BJ (cell line): Measurements from ENCODE around the gene LRRC43. TPM values are rescaled to one million over a fixed set of nuclear protein-coding genes. Genes with fewer than 3 reads are reported as not detected.
"Not testable (repeated sequence)": the region's sequence is repeated elsewhere in the genome, so short reads cannot be mapped to it uniquely, and the experiment has no call there.

Experiments used
- CTCF ChIA-PET: fragments of 350-600 bp; formaldehyde crosslinking; extraction: SDS; loops from one replicate; lab custom pipeline; 2021; ENCODE audit warnings: antibody characterized with exemption, inconsistent platforms; lab: Yijun Ruan, JAX
- POLR2A ChIA-PET: fragments of 300-600 bp; sonication (Branson Sonifier 250); formaldehyde crosslinking; extraction: SDS; loops from one replicate; lab custom pipeline; 2021; ENCODE audit warnings: antibody characterized with exemption; lab: Charles Lee
- DNase-seq: peaks from one replicate; pipeline ENCODE4 v3.0.0-alpha.2; 2011; ENCODE audit warnings: low read depth
- H3K27me3 ChIP-seq: 2 replicates; pipeline ENCODE4 v1.6.0; 2011; ENCODE audit warnings: low read length; ENCODE audit not compliant: control insufficient read depth, insufficient read depth
- H3K36me3 ChIP-seq: 2 replicates; pipeline ENCODE4 v1.5.1; 2011; ENCODE audit warnings: low read length; ENCODE audit not compliant: control insufficient read depth, insufficient read depth
- H3K4me3 ChIP-seq: 2 replicates; pipeline ENCODE4 v1.5.1; 2011; ENCODE audit warnings: low read depth, mild to moderate bottlenecking, control low read depth, low read length
- polyA plus RNA-seq: library from polyadenylated mRNA; depleted of rRNA; stranded (reverse); fragments of >200 nt; gene quantifications from 2 replicates; pipeline ENCODE4 v1.2.3, GENCODE V29; 2011
- TF ChIP-seq, protein P1 (sequence below): IDR thresholded peaks from 2 replicates; pipeline ENCODE4 v1.5.1; 2011; ENCODE audit warnings: low read depth, mild to moderate bottlenecking, control low read depth, inconsistent platforms, low read length, moderate library complexity; ENCODE audit not compliant: insufficient read depth

LRRC43 gene
- polyA plus RNA-seq, 1 experiment: 1.6 TPM

DNA sequence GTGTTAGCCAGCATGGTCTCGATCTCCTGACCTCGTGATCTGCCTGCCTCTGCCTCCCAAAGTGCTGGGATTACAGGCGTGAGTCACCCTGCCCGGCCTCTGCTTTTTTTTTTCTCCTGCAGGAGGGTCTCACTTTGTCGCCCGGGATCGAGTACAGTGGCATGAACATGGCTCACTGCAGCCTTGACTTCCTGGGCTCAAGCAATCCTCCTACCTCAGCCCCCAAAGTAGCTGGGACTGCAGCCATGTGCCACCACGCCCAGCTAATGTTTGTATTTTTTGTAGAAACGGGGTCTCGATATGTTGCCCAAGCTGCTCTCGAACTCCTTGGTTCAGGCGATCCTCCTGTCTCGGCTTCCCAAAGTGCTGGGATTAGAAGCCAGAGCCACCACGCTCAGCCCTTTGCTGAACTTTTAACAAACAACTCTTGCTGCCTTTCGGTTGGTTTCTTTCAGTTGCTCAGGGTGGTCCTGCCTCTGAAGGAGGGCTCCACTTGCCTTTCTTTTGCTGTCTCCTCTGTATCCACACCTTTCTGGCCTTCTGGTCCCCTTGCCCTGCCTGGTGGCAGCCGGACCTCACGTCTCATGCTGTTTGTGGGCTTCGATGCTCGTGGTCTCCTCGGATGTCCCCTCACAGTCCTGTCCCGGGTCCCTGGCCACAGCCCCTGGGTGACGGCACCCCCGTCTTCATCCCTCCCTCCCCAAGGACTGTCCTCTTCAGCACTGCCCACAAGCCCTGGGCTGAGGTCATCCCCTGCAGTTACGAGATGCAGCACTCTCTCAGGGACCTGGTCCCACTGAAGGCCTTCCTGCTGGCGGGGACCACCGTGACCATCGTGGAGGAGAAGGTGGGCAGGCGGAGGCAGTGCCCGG, 16.8 kb downstream of the LRRC43 start:
- no peaks in the 10 kb centered on the region for H3K36me3 ChIP-seq
- peaks cover 6% of the 10 kb centered on the region for H3K27me3 ChIP-seq
- ChIA-PET CTCF (interaction anchor here (1.3 to 1.6 kb wide), 2 partner anchors 9 to 145 kb away, joined by 3 to 5 read pairs; no protein-coding TSS in a partner anchor), POLR2A (no interaction called here)
- no peak overlapping the region for H3K4me3 ChIP-seq
- TF ChIP-seq, protein P1, sequence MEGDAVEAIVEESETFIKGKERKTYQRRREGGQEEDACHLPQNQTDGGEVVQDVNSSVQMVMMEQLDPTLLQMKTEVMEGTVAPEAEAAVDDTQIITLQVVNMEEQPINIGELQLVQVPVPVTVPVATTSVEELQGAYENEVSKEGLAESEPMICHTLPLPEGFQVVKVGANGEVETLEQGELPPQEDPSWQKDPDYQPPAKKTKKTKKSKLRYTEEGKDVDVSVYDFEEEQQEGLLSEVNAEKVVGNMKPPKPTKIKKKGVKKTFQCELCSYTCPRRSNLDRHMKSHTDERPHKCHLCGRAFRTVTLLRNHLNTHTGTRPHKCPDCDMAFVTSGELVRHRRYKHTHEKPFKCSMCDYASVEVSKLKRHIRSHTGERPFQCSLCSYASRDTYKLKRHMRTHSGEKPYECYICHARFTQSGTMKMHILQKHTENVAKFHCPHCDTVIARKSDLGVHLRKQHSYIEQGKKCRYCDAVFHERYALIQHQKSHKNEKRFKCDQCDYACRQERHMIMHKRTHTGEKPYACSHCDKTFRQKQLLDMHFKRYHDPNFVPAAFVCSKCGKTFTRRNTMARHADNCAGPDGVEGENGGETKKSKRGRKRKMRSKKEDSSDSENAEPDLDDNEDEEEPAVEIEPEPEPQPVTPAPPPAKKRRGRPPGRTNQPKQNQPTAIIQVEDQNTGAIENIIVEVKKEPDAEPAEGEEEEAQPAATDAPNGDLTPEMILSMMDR: no peak
- no peak for DNase-seq

DNA sequence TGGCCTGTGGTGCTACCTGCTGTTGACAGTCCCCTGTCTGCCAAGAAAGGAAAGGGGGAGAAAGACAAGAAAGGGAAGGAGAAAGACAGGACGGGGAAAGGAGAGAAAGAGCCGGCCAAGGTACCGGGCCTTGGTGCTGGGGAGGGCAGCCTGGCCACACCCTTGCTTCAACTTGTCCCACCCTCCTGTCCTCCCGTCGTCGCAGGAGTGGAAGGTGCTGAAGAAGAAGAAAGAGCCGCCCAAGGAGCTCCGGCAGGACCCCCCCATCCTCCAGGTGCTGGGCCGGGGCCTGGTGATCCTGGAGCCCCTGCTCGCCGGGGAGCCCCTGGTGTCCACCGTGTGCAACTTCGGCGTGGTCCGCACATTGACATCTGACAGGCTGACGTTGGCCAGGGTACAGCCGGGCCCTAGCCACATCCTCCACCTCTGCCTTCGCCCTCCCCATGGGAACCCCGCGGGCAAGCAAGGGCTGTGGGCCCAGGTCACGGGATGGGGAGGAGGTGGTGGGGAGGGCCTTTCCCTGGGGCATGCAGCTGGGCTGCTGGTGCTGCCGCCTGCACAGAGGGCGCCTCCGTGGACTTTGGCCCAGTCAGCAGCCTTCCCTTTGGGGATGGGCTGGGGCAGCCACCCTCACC, 17.7 kb downstream of the LRRC43 start:
- POLR2A ChIA-PET: no interaction called here
- H3K27me3 ChIP-seq: peaks cover 10% of the 10 kb centered on the region
- TF ChIP-seq, protein P1: no peak
- CTCF ChIA-PET: interaction anchor here (1.2 to 1.7 kb wide), 3 partner anchors 8 to 406 kb away, joined by 3 to 9 read pairs (median 3); no protein-coding TSS in a partner anchor
- no peak overlapping the region for H3K4me3 ChIP-seq
- no peak for DNase-seq
- H3K36me3 ChIP-seq: no peaks in the 10 kb centered on the region

DNA sequence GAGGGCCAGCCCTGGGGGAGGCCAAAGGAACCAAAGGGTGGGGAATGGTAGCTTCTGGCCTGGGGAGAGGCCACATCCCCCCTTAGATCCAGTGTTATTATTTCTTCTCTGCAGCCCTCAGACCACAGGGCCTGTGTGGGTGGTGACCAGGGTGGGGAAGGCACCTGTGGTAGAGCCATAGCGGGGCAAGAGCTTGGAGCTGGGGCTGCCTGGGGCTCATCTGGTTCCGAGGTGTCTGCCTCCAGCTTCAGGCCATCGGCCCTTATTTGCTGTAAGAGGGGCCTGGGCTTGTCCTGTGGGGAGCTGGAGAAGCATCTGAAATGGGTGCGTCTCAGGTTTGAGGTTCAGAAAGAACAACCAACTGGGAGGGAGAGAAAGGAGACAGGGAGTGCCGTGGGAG, 18.5 kb downstream of the LRRC43 start:
- ChIA-PET CTCF (interaction anchor here (0.6 to 1.7 kb wide), 3 partner anchors 8 to 407 kb away, joined by 3 to 9 read pairs (median 3); no protein-coding TSS in a partner anchor), POLR2A (interaction anchor here (0.6 kb wide), 1 partner anchor 849 kb away, joined by 3 read pairs; the partner anchor contains the start of gene ANAPC5)
- DNase-seq: no peak
- no peak overlapping the region for H3K4me3 ChIP-seq
- TF ChIP-seq, protein P1: no peak
- no peaks in the 10 kb centered on the region for H3K36me3 ChIP-seq
- H3K27me3 ChIP-seq: peaks cover 10% of the 10 kb centered on the region

DNA sequence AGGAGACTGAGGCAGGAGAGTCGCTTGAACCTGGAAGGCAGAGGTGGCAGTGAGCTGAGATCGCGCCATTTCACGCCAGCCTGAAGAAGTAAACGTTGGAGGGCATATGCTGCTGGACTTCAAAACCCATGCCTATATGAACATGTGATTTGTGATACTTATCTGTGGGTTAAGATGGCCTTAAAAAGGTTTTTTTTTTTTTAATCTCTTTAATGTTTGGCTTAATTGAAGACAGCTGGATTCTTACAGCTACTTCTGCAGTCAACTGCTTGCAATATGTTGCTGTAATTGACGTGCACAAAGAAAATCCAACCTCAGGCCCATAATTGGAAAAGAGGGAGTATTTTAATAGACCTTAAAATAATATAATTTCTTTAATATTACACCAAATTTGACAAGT, 19.1 kb downstream of the LRRC43 start:
- DNase-seq: no peak
- Histone ChIP-seq H3K27me3 (peaks cover 10% of the 10 kb centered on the region), H3K4me3 (no peak overlapping the region), H3K36me3 (peaks cover 3% of the 10 kb centered on the region)
- TF ChIP-seq, protein P1: no peak
- CTCF ChIA-PET: interaction anchor here (0.6 to 1.7 kb wide), 3 partner anchors 9 to 407 kb away, joined by 3 to 9 read pairs (median 3); no protein-coding TSS in a partner anchor
- POLR2A ChIA-PET: interaction anchor here (0.6 kb wide), 2 partner anchors 269 to 850 kb away, joined by 3 read pairs; partner anchors contain the start of gene ANAPC5

DNA sequence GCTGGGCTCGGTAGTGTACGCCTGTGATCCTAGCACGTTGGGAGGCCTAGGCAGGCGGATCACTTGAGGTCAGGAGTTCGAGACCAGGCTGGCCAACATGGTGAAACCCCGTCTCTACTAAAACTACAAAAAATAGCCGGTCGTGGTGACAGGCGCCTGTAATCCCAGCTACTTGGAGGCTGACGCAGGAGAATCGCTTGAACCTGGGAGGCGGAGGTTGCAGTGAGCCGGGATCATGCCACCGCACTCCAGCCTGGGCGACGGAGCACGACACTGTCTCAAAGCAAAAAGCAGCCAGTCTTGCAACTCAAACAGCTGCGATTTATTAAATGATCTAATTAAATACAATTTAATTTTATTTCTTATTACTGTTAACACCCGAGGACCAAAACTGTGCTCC, 19.9 kb downstream of the LRRC43 start:
- CTCF ChIA-PET, POLR2A ChIA-PET, H3K27me3 ChIP-seq: not testable (repeated sequence)

More for the DNA sequence above, 19.9 kb downstream of the LRRC43 start:
- H3K36me3 ChIP-seq, DNase-seq: not testable (repeated sequence)
- peak overlapping the region; percentile 52 for H3K4me3 ChIP-seq
